ENCODE measurements around the gene HDAC4.

The HDAC4 gene

DNA sequence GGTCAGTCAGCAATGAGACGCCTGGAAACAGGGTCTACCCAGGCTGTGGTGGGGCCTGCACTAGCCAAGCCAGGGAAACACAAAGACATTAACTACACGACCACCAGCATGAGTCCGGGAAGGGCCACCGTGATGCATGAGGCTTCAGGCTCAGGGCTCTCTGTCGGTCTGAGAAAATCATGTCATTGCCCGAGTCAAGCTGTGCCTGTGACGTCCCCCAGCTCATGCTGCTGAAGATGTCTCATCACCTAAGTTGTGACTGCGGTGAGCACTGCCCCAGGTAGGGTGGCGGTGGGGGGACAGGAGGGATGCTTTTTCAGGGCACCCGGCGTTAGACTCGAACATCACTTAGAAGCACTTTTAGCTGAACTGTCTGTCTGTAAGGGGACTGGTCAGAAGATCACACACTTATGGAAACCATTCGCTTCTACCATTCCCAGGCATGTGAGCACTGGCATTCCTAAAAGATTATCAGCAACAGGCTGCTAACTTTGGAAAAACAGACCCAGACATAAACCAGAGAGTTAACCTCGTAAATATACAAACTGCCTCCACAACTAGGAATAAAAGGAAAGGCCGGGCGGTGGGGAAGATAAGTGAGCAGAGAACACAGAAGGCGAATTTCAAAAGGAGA is 234.5 kb downstream of the HDAC4 start:
- Mint-ChIP-seq H3K36me3 (peaks cover 71% of the 10 kb centered on the region), H3K9me3 (peaks cover 9% of the 10 kb centered on the region), H3K4me3 (no peak overlapping the region), H3K27me3 (no peaks in the 10 kb centered on the region), H3K4me1 (peaks cover 22% of the 10 kb centered on the region), H3K27ac (no peak overlapping the region)
- DNase-seq = peak; percentile 13
- CTCF ChIA-PET = no interaction called here

DNA sequence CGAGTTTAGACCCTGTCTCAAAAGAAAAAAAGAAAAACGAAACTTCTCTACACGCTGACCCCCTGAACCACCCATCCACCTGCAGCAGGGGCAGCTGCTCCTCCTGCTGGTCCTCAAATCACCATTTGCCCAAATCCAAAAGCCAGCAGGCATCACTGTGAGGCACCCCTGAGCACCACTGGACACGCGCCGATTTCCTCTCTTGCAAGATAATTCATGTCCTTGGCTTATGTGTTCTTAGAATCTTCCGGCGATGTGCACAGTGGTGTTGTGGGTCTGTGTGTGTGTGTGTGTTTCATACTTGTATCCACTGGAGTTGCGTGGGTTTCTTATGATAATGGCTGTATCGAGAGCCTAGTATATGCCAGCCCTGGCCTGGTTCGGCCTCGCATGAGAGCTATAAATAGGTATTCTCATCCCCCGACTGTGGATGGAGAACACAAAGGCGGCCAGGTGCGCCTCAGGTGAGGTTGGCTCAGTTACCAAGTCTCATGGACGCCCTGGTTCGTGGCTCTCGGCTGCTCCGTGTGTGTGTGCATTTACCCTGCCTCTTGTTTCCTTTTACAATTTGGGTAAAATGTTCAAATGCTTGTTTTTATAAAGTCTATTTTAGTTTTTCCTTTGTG is 235.5 kb downstream of the HDAC4 start:
- H3K9me3 Mint-ChIP-seq = peaks cover under 1% of the 10 kb centered on the region
- peaks cover 71% of the 10 kb centered on the region for H3K36me3 Mint-ChIP-seq
- CTCF ChIA-PET = no interaction called here
- H3K27ac Mint-ChIP-seq = no peak overlapping the region
- peaks cover 22% of the 10 kb centered on the region for H3K4me1 Mint-ChIP-seq
- peak; percentile 6 for DNase-seq
- H3K27me3 Mint-ChIP-seq = no peaks in the 10 kb centered on the region
- H3K4me3 Mint-ChIP-seq = no peak overlapping the region

DNA sequence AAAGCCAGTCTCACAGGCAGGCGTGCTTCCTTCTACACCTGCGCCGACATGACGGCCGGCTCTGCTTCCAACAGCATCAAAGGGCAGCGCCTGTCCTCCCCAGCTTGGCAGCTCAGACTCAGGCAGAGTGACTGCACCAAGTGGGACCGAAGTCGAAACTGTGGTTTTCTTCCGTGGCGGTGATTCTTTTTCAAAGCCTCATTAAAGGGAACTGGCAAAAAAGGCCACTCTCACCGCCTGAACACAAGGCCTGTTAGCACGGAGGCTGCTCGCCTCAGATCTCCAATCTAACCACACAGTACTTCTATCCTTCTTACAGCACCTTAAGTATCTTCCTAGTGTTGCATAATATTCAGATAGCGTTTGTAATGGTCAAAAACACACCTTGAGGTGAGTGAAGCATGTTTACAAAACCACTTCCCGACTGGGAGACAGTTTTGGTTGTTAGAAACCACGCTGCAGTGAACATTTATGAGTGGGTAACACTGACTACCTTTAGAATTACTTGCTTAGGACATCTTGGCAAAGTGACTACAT is 236.4 kb downstream of the HDAC4 start:
- peaks cover 3% of the 10 kb centered on the region for H3K9me3 Mint-ChIP-seq
- peak overlapping the region; percentile 15 for H3K4me3 Mint-ChIP-seq
- CTCF ChIA-PET = no interaction called here
- peaks cover 22% of the 10 kb centered on the region for H3K4me1 Mint-ChIP-seq
- H3K36me3 Mint-ChIP-seq = peaks cover 77% of the 10 kb centered on the region
- peak overlapping the region; percentile 83 for H3K27ac Mint-ChIP-seq
- DNase-seq = peak; percentile 54
- H3K27me3 Mint-ChIP-seq = no peaks in the 10 kb centered on the region

DNA sequence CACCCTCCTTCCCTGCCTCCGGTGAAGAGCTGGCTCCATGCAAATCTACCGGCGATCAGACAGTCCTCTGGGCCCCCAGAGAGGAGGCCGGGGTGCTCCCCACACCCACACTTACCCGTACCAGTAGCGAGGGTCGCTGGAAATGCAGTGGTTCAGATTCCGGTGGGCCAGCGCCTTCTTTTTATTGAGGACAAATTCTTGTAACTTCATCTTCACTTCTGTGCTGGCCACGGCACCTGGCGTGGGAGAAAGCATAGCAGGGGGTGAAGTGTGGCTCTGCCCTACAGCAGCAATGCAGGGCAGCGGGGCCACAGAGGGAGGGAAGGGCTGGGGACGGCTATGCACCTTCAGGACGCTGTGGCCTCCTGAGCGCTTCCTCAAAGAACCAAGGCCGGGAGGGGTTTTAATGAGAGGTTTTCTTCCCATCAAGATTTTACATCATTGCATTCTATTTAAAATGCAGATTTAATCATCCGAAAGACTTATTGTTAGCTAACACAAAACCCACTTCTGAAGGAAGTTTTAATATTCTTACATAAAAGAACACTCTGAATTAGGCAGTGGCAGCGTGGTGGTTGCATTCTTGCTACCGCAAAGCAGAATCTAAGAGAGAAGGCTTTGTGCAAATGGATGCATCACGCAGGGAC is 237.0 kb downstream of the HDAC4 start:
- Mint-ChIP-seq H3K27me3 (no peaks in the 10 kb centered on the region), H3K36me3 (peaks cover 76% of the 10 kb centered on the region), H3K27ac (peak overlapping the region; percentile 83), H3K9me3 (peaks cover 3% of the 10 kb centered on the region), H3K4me3 (peak overlapping the region; percentile 15), H3K4me1 (peaks cover 22% of the 10 kb centered on the region)
- DNase-seq = peak; percentile 17
- CTCF ChIA-PET = no interaction called here

DNA sequence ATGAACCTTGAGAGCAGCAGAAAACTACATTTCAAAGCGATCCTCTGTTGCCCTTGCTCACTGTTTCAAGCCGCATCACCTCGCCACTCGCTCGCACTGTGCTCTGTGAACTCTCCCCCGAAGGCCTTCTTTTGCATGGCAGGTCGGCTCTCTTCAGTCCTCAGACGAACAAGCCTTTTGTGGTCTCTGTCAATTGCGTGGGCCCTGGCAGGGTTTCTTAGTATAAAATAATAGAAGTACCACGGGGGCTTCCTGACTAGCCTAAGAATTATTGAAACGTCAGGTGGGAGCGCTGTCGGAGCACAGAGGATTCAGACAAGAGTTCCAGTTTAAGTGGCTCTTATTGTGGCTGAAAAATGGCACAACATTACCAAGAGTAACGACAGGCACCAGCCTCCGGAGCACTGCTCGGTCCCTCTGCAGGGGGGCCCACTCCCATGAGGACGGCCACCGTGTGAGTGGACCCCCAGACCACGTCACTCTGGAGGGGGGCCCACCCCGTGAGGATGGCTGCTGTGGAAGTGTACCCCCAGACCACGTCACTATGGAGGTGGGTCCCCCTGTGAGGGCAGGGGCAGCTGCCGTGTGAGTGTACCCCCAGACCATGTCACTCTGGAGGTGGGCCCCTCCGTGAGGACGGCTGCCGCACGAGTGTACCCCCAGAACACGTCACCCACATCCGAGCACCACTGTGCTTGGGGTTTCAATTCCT is 237.7 kb downstream of the HDAC4 start:
- H3K27ac Mint-ChIP-seq = no peak overlapping the region
- DNase-seq = peak; percentile 16
- peaks cover 3% of the 10 kb centered on the region for H3K9me3 Mint-ChIP-seq
- H3K4me1 Mint-ChIP-seq = peaks cover 22% of the 10 kb centered on the region
- no peak overlapping the region for H3K4me3 Mint-ChIP-seq
- H3K36me3 Mint-ChIP-seq = peaks cover 76% of the 10 kb centered on the region
- CTCF ChIA-PET = no interaction called here
- H3K27me3 Mint-ChIP-seq = no peaks in the 10 kb centered on the region

DNA sequence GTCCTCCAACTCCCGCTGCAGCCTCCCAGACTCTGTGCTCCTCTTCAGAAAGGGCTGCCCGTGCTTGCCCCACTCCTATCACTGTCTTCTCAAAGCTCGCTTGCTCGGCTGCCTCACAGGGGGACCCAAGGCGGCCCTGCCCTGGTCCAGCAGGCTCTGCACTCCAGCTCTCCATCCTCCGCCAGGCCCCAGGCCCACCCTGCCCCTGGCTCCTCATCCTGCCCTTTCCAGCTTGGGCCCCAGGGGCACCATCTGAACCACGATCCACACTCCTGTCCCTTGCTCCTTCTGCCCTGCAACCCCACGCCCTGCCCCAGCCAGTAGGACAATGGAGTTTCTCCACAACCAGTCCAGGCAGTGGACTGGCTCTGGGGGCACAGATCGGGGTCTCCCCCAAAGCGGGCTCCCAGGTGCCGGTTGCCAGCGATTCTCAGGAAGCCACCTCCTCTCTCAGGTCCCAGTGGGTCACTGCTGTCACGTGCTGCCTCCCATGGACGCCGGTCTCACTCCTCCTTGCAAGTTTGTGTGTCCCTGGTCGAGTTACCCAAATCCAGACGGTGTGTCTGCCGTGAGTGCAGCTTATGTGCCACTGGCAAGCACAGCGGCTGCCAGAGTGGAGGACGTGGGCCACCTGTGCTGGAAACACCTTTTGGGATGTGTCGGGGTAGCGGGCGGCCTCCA is 238.5 kb downstream of the HDAC4 start:
- CTCF ChIA-PET = no interaction called here
- H3K4me3 Mint-ChIP-seq = no peak overlapping the region
- H3K27me3 Mint-ChIP-seq = no peaks in the 10 kb centered on the region
- peak; percentile 15 for DNase-seq
- no peak overlapping the region for H3K27ac Mint-ChIP-seq
- peaks cover 3% of the 10 kb centered on the region for H3K9me3 Mint-ChIP-seq
- H3K4me1 Mint-ChIP-seq = peaks cover 22% of the 10 kb centered on the region
- peaks cover 74% of the 10 kb centered on the region for H3K36me3 Mint-ChIP-seq

DNA sequence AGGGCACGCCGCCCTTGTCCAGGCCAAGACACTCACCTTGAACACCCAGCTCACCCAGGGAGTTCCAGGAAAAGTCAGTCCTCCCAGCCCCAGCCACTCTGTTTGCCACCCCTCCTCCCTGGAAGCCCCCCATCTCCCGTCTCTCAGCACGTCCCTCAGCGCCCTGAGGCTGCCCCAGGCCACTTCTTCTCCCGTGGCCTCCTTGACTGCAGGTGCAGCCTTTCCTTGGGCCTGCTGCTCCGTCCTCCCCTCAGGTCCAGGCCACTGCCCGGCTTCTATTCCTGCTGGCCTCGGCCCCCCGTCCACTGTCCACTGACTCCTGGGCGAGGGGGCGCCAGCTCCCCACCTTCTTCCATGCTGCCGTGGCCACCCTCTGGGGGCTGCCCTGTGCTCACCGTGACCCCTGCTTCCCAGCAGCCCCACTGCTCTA is 239.1 kb downstream of the HDAC4 start:
- Mint-ChIP-seq H3K4me1 (peaks cover 22% of the 10 kb centered on the region), H3K4me3 (no peak overlapping the region), H3K9me3 (peaks cover 3% of the 10 kb centered on the region), H3K27me3 (no peaks in the 10 kb centered on the region), H3K36me3 (peaks cover 73% of the 10 kb centered on the region), H3K27ac (no peak overlapping the region)
- DNase-seq = peak; percentile 14
- CTCF ChIA-PET = no interaction called here

DNA sequence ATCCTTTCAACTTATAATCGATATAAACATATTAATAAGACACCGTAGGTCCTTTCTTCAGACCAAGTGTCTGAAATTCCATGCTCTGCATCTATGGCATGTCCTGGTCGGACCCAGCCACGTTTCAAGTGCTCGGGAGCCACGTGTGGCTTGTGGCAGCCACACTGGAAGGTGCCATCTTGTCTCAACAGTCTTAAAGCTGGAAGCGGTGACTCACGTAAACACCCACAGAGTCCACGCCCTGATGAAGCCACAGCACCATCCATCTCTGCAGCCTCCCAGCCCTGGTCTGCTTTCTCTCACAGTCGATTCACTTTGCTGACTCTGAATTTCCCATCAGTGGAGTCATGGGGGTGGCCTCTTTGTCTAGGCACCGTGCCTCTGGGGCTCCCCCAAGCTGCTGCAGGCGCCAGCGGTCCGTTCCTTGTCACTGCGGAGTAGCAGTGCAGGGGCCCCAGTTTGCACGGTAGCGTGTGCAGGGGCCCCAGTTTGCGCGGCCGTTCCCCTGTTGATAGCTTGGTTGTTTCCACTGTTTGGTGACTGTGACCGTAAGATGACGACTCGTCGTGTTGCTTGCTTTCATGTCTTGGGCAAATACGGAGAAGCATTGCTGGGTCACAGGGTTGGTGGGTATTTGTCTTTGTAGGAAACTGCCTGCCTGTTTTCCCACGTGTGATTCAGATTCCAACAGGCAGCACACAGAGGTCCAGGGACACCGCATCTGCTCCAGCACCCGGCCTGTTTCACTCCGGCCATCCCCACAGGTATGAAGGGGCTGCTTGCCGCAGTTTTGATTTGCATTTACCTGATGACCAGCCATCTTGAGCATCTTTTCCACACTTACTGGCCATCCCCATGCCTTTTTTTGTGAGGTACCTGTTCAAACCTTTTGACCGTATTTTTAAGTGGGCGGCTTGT is 240.3 kb downstream of the HDAC4 start:
- CTCF ChIA-PET = no interaction called here
- peaks cover 20% of the 10 kb centered on the region for H3K4me1 Mint-ChIP-seq
- DNase-seq = peak; percentile 19
- H3K27ac Mint-ChIP-seq = no peak overlapping the region
- no peaks in the 10 kb centered on the region for H3K27me3 Mint-ChIP-seq
- H3K4me3 Mint-ChIP-seq = no peak overlapping the region
- H3K36me3 Mint-ChIP-seq = peaks cover 75% of the 10 kb centered on the region
- H3K9me3 Mint-ChIP-seq = peaks cover 3% of the 10 kb centered on the region

DNA sequence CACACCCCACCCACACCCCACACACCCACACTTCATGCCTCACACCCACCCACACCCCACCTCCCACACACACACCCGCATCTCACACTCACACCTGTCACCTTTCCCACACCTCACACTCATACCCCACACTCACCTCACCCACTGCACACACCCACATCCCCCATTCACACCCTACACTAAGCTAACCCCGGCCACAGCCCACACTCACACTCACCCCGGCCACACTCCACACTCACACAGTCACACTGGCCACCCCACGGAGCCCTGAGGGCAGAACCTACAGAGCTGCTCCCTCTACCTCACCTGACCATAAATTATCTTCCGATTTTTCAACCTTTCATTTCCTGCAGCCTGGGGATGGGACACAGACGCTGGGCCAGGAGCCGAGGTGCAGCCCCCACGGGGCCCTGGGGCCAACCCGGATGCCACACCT is 241.3 kb downstream of the HDAC4 start:
- DNase-seq = no peak
- Mint-ChIP-seq H3K9me3 (peaks cover 3% of the 10 kb centered on the region), H3K27ac (no peak overlapping the region), H3K27me3 (no peaks in the 10 kb centered on the region), H3K4me1 (peaks cover 11% of the 10 kb centered on the region), H3K36me3 (peaks cover 80% of the 10 kb centered on the region), H3K4me3 (no peak overlapping the region)
- CTCF ChIA-PET = no interaction called here

DNA sequence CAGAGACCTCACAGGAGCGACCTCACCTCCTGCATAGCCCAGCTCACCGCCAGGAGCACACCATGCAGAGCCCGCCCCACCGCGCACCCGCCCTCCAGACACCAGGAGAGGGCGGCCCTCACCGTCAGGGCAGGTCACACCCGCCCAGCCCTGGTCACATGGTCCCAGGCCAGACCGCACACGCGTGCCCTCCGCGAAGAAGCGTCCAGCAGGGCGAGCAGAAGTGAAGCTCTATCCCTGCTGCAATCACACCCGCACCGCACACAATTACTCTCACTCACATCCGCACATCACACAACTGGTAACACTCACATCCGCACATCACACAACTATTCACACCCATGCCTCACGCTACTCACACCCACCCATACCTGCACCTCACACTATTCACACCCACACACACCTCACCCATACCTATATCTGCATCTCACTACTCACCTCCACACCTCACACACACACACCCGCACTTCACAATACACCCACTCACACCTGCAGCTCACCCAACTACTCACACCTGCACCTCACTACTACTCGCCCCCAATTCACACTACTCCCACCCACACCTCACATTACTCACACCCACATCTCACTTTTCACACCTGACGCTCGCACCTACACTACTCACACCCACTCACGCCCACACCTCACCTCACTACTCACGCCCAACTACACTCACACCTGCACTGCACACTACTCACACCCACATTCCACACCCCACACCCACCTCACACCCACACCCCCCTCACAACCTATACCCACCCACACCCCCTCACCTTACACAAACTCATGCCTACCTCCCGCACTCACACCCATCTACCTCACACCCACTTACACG is 242.0 kb downstream of the HDAC4 start:
- peaks cover 5% of the 10 kb centered on the region for H3K4me1 Mint-ChIP-seq
- peaks cover 80% of the 10 kb centered on the region for H3K36me3 Mint-ChIP-seq

DNA sequence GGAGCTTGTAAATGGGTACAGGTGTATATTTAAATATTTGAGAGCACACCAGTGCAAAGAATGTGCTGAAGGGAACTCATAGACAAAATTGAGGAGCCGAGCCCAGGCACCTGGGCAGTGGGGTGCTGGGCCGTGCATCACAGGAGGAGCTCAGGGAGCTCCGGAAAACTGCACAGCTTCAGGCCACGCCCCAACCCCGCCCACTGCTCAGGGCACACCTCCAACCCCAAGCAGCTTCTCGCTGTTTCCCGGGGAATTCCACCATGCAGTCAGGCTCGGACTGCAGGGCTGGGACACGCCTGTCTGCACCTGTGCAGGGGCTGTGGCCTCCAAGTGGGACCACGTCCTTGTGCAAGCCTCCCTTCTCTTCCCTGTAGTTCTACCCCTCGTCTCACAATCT is 243.0 kb downstream of the HDAC4 start:
- no peak overlapping the region for H3K27ac Mint-ChIP-seq
- H3K4me3 Mint-ChIP-seq = no peak overlapping the region
- DNase-seq = peak; percentile 4
- peaks cover 2% of the 10 kb centered on the region for H3K4me1 Mint-ChIP-seq
- H3K27me3 Mint-ChIP-seq = no peaks in the 10 kb centered on the region
- CTCF ChIA-PET = interaction anchor here (0.9 kb wide), 1 partner anchor 14 kb away, joined by 4 read pairs; no protein-coding TSS in a partner anchor
- H3K9me3 Mint-ChIP-seq = peaks cover 9% of the 10 kb centered on the region
- peaks cover 83% of the 10 kb centered on the region for H3K36me3 Mint-ChIP-seq

More for the DNA sequence above, 242.0 kb downstream of the HDAC4 start:
- Mint-ChIP-seq H3K27ac (no peak overlapping the region), H3K27me3 (no peaks in the 10 kb centered on the region), H3K9me3 (peaks cover 3% of the 10 kb centered on the region), H3K4me3 (peak overlapping the region; percentile 5)
- CTCF ChIA-PET = no interaction called here
- DNase-seq = peak; percentile 17

DNA sequence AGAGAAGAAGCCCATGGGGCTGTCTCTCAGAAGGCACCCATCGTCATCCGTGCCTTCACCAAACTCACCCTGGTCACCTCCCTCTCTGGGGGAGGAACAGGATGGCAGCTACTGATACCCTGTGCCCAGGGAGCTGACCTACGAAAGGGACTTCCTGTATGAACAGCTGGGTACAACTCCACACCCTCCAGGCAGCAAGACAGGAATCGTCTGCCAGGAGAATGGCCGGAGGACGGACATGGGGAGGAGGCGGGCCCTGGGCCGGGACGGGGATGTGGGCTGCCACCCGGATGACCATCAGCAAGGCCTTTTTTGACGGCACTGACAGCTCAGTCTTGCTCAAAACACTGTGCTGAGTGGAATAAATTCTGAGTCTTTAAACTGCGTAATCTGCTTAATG is 243.6 kb downstream of the HDAC4 start:
- Mint-ChIP-seq H3K9me3 (peaks cover 11% of the 10 kb centered on the region), H3K4me1 (peaks cover 4% of the 10 kb centered on the region), H3K36me3 (peaks cover 83% of the 10 kb centered on the region), H3K27ac (no peak overlapping the region), H3K4me3 (no peak overlapping the region), H3K27me3 (no peaks in the 10 kb centered on the region)
- CTCF ChIA-PET = interaction anchor here (0.9 kb wide), 1 partner anchor 13 kb away, joined by 4 read pairs; no protein-coding TSS in a partner anchor
- peak; percentile 15 for DNase-seq
